Measurements from ENCODE around the gene TRPV5.

TRPV5 gene

GRCh38 chr7:142959202-142959601 lies 25.7 kb upstream of the TRPV5 start:
- no peak for DNase-seq (ENCODE audit: low read depth)
- no peak overlapping the region for H3K4me3 ChIP-seq (ENCODE audit: low read depth, low read length)
- TF ChIP-seq CTCF (IDR thresholded peaks at IDR 0.05; ENCODE audit: low read depth, low read length), result no peak
- TF ChIP-seq POLR2A (IDR thresholded peaks at IDR 0.05; ENCODE audit: extremely low read depth, insufficient read length), result no peak
- no peak for TF ChIP-seq MYC (IDR thresholded peaks at IDR 0.05; ENCODE audit: low read depth, low read length)
- no peak for TF ChIP-seq MAX (IDR thresholded peaks at IDR 0.05; ENCODE audit: low read depth, low read length)

- no peak for DNase-seq (ENCODE audit: low read depth)
- H3K4me3 ChIP-seq (ENCODE audit: low read depth, low read length), result no peak overlapping the region
- TF ChIP-seq CTCF (IDR thresholded peaks at IDR 0.05; ENCODE audit: low read depth, low read length), result no peak
- TF ChIP-seq POLR2A (IDR thresholded peaks at IDR 0.05; ENCODE audit: extremely low read depth, insufficient read length), result no peak
- no peak for TF ChIP-seq MAX (IDR thresholded peaks at IDR 0.05; ENCODE audit: low read depth, low read length)
- no peak for TF ChIP-seq MYC (IDR thresholded peaks at IDR 0.05; ENCODE audit: low read depth, low read length)
Measured at GRCh38 chr7:142957723-142958122, 24.2 kb upstream of the TRPV5 start.

GRCh38 chr7:142956951-142957623 lies 23.5 kb upstream of the TRPV5 start:
- H3K4me3 ChIP-seq (ENCODE audit: low read depth, low read length), result no peak overlapping the region
- DNase-seq (ENCODE audit: low read depth), result no peak
- TF ChIP-seq POLR2A (IDR thresholded peaks at IDR 0.05; ENCODE audit: extremely low read depth, insufficient read length), result no peak
- no peak for TF ChIP-seq MYC (IDR thresholded peaks at IDR 0.05; ENCODE audit: low read depth, low read length)
- no peak for TF ChIP-seq CTCF (IDR thresholded peaks at IDR 0.05; ENCODE audit: low read depth, low read length)
- no peak for TF ChIP-seq MAX (IDR thresholded peaks at IDR 0.05; ENCODE audit: low read depth, low read length)

GRCh38 chr7:142954680-142955268 lies 21.2 kb upstream of the TRPV5 start:
- TF ChIP-seq POLR2A (IDR thresholded peaks at IDR 0.05; ENCODE audit: extremely low read depth, insufficient read length) (no peak), CTCF (IDR thresholded peaks at IDR 0.05; ENCODE audit: low read depth, low read length) (no peak), MYC (IDR thresholded peaks at IDR 0.05; ENCODE audit: low read depth, low read length) (no peak), MAX (IDR thresholded peaks at IDR 0.05; ENCODE audit: low read depth, low read length) (no peak)
- peak; percentile 59 for DNase-seq (ENCODE audit: low read depth)

GRCh38 chr7:142950235-142950634 lies 16.7 kb upstream of the TRPV5 start:
- no peak overlapping the region for H3K4me3 ChIP-seq (ENCODE audit: low read depth, low read length)
- TF ChIP-seq POLR2A (IDR thresholded peaks at IDR 0.05; ENCODE audit: extremely low read depth, insufficient read length) (no peak), CTCF (IDR thresholded peaks at IDR 0.05; ENCODE audit: low read depth, low read length) (no peak), MAX (IDR thresholded peaks at IDR 0.05; ENCODE audit: low read depth, low read length) (no peak), MYC (IDR thresholded peaks at IDR 0.05; ENCODE audit: low read depth, low read length) (no peak)
- DNase-seq (ENCODE audit: low read depth), result no peak

More at GRCh38 chr7:142954680-142955268, 21.2 kb upstream of the TRPV5 start:
- H3K4me3 ChIP-seq (ENCODE audit: low read depth, low read length), result no peak overlapping the region

Measured in NB4 (cell line).